ENCODE measurements around the gene CEP120. TPM values are rescaled to one million over a fixed set of nuclear protein-coding genes. Genes with fewer than 3 reads are reported as not detected.

CEP120 gene
- total and polyA plus RNA-seq, 3 donors from 2014 or later: 25.8 to 47.5 (median 45.8) TPM

DNA sequence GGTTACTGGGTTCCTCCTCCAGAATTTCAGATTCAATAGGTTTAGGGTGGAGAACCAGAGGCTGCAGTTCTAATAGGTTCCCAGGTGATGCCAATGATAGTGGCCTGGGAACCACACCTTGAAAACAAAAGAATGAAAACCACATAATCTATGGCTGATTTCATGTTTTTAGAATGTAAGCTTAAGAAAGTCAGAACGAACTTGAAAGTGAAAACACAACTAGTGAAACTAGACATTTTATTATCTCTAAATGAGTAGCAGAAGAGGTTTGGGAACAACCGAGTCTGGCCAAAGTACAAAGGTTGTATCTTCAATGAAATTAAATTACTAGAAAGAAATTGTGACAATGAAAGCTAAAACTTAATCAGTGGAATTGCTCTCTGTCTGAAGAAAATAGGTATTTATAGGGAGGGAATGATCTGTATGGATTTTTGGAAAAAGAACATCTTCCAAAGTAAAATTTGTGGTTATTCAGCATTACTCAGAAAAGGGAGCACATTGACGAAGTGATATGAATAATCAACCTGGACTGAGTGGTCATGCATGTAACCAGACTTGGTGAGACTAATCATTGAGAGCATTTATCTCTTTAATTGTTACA is 24.9 kb upstream of the CEP120 start:
- Histone ChIP-seq H3K27me3 (no peaks in the 10 kb centered on the region), H3K4me1 (no peaks in the 10 kb centered on the region), H3K9me3 (no peaks in the 10 kb centered on the region), H3K36me3 (ENCODE audit: low read depth, missing control alignments) (no peaks in the 10 kb centered on the region), H3K4me3 (no peak overlapping the region), H3K27ac (no peak overlapping the region)
- TF ChIP-seq POLR2A (IDR thresholded peaks at IDR 0.05): no peak
- TF ChIP-seq, protein P1, sequence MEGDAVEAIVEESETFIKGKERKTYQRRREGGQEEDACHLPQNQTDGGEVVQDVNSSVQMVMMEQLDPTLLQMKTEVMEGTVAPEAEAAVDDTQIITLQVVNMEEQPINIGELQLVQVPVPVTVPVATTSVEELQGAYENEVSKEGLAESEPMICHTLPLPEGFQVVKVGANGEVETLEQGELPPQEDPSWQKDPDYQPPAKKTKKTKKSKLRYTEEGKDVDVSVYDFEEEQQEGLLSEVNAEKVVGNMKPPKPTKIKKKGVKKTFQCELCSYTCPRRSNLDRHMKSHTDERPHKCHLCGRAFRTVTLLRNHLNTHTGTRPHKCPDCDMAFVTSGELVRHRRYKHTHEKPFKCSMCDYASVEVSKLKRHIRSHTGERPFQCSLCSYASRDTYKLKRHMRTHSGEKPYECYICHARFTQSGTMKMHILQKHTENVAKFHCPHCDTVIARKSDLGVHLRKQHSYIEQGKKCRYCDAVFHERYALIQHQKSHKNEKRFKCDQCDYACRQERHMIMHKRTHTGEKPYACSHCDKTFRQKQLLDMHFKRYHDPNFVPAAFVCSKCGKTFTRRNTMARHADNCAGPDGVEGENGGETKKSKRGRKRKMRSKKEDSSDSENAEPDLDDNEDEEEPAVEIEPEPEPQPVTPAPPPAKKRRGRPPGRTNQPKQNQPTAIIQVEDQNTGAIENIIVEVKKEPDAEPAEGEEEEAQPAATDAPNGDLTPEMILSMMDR (IDR thresholded peaks at IDR 0.05): no peak
- 62 to 63% methylated on average over 3 of the region's 3 CpGs for WGBS, 2 donors
- DNase-seq: no peak
- intact Hi-C loops (cut with DNase I; ENCODE audit: low total_unique reads): no loop called here

DNA sequence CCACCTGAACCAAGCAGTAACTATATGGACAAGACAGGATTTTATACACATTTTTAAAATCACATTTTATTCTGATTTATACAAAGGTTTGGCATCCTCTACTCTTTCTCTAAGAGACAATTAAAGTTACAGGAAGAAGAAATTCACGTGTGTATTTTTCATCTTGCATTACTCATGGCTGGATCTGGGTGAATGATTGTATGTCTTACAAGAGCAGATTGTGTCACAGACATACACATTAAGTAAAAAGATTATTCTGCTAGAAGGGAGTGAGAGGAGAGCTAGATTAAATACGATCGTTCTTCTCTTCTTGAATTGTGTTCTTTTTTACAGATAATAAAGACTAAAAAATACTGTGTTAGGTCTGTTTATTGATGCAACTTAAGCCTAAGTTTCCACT is 20.8 kb upstream of the CEP120 start:
- H3K27me3 ChIP-seq: no peaks in the 10 kb centered on the region
- no peak overlapping the region for H3K4me3 ChIP-seq
- 64 to 83% methylated on average over 3 of the region's 3 CpGs for WGBS, 2 donors
- DNase-seq: no peak
- no peaks in the 10 kb centered on the region for H3K4me1 ChIP-seq
- H3K36me3 ChIP-seq (ENCODE audit: low read depth, missing control alignments): no peaks in the 10 kb centered on the region
- intact Hi-C loops (cut with DNase I; ENCODE audit: low total_unique reads): no loop called here
- TF ChIP-seq, protein P1 (IDR thresholded peaks at IDR 0.05): no peak
- no peak for TF ChIP-seq POLR2A (IDR thresholded peaks at IDR 0.05)
- H3K9me3 ChIP-seq: no peaks in the 10 kb centered on the region
- H3K27ac ChIP-seq: no peak overlapping the region

DNA sequence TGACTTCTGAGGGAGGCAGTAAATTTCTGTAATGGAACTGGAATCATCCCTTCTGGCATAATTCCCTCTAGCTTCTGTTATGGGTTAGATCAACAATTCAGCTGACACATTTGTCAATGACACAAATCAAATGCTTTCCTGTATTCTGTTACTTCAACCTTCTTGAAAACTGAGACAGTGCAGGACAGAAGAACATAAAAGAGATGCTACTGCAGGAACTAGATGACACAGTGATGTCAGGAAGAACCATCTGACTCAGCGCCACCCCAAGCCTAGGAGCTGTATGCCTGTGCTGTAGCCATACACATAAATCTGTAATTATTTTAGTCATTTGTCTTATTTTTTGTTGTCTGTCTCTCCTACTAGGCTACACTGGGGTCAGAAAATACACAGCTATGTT is 18.2 kb upstream of the CEP120 start:
- no peak for DNase-seq
- Histone ChIP-seq H3K27me3 (no peaks in the 10 kb centered on the region), H3K27ac (no peak overlapping the region), H3K4me1 (no peaks in the 10 kb centered on the region), H3K4me3 (no peak overlapping the region), H3K36me3 (ENCODE audit: low read depth, missing control alignments) (no peaks in the 10 kb centered on the region), H3K9me3 (no peaks in the 10 kb centered on the region)
- TF ChIP-seq, protein P1 (IDR thresholded peaks at IDR 0.05): no peak
- no peak for TF ChIP-seq POLR2A (IDR thresholded peaks at IDR 0.05)
- intact Hi-C loops (cut with DNase I; ENCODE audit: low total_unique reads): no loop called here
- WGBS, 2 donors: 94% methylated on average over 1 of the region's 1 CpG

DNA sequence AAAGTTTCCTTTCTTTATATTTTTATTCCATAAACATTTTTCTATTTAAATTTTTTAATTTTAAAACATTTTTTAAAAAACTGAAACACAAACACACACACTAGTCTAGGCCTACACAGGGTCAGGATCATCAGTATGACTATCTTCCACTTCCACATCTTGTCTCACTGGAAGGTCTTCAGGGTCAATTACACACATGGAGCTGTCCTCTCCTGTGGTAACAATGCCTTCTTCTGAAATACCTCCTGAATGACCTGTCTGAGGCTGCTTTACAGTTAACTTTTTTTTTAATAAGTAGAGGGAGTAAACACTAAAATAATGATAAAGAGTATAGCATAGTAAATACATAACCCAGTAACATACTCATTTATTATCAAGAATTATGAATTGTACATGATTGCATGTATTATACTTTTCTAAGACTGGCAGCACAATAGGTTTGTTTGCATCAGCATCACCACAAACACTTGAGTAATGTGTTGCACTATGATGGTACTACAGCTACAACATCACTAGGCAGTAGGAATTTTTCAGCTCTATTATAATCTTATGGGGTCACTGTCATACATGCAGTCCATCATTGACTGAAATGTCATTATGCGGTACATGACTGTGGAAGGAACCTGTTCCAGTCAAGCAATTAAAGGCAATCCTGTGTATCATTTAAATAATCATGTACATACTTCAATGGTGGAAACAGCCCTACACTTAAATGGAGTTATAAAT is 17.4 kb upstream of the CEP120 start:
- no peak for DNase-seq
- H3K36me3 ChIP-seq (ENCODE audit: low read depth, missing control alignments): no peaks in the 10 kb centered on the region
- intact Hi-C loops (cut with DNase I; ENCODE audit: low total_unique reads): no loop called here
- H3K4me1 ChIP-seq: no peaks in the 10 kb centered on the region
- no peak overlapping the region for H3K4me3 ChIP-seq
- 97 to 100% methylated on average over 1 of the region's 1 CpG for WGBS, 2 donors
- no peak for TF ChIP-seq POLR2A (IDR thresholded peaks at IDR 0.05)
- TF ChIP-seq, protein P1 (IDR thresholded peaks at IDR 0.05): no peak
- H3K27me3 ChIP-seq: no peaks in the 10 kb centered on the region
- no peak overlapping the region for H3K27ac ChIP-seq
- H3K9me3 ChIP-seq: no peaks in the 10 kb centered on the region

DNA sequence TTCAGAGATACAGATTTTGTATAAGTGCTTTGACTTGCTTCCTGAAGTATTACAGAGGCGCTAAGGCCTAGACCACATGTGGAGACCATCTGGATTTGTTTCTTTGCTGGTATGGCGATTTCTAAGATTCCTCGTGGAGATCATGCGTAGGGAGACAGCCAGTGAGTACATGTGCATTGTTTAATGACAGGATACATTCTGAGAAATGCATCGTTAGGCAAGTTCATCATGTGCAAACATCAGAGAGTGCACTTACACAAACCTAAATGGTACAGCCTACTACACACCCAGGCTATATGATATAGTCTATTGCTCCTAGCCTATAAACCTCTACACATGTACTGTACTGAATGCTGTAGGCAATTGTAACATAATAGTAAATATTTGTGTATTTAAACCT is 16.5 kb upstream of the CEP120 start:
- Histone ChIP-seq H3K27ac (no peak overlapping the region), H3K4me1 (no peaks in the 10 kb centered on the region), H3K36me3 (ENCODE audit: low read depth, missing control alignments) (no peaks in the 10 kb centered on the region), H3K4me3 (no peak overlapping the region), H3K27me3 (no peaks in the 10 kb centered on the region), H3K9me3 (no peaks in the 10 kb centered on the region)
- intact Hi-C loops (cut with DNase I; ENCODE audit: low total_unique reads): no loop called here
- no peak for TF ChIP-seq POLR2A (IDR thresholded peaks at IDR 0.05)
- TF ChIP-seq, protein P1 (IDR thresholded peaks at IDR 0.05): no peak
- 89 to 90% methylated on average over 5 of the region's 5 CpGs for WGBS, 2 donors
- DNase-seq: no peak
